Brain microvascular endothelial cell (primary cell): Measurements from ENCODE around the gene FAS.

Source experiments
- DNase-seq: peaks from one replicate; pipeline ENCODE4 v3.0.0-alpha.2; 2020
- H3K27ac ChIP-seq: fragments of 250-450 bp; sonication (Bioruptor Pico); 2 replicates; pipeline ENCODE4 v1.5.1; 2020; ENCODE audit warnings: mild to moderate bottlenecking, moderate library complexity
- H3K27me3 ChIP-seq: fragments of 250-450 bp; sonication (Bioruptor Pico); replicated peaks from 2 replicates; pipeline ENCODE4 v1.5.1; 2020; ENCODE audit warnings: mild to moderate bottlenecking
- H3K36me3 ChIP-seq: fragments of 250-450 bp; sonication (Bioruptor Pico); replicated peaks from 2 replicates; pipeline ENCODE4 v1.5.1; 2020; ENCODE audit warnings: mild to moderate bottlenecking
- H3K4me3 ChIP-seq: 2 replicates; pipeline ENCODE4 v1.5.1; 2011; ENCODE audit warnings: low read depth, mild to moderate bottlenecking, control low read depth, low read length, moderate library complexity
- CTCF ChIP-seq: IDR thresholded peaks from 2 replicates; pipeline ENCODE4 v1.5.1; 2011; ENCODE audit warnings: low read depth, mild to moderate bottlenecking, moderate library complexity, low read length, control low read depth, inconsistent platforms; ENCODE audit errors: missing control alignments
- in situ Hi-C: cut with HindIII; loops from 2 replicates; pipeline ENCODE4 v1.10.0; 2017; ENCODE audit warnings: low sequenced_read_pairs, low pct_ligation_motif_present

FAS gene

GRCh38 chr10:88974012-88974411, 16.6 kb upstream of the FAS start:
- no peak overlapping the region for H3K4me3 ChIP-seq
- no peak for TF ChIP-seq CTCF
- H3K36me3 ChIP-seq, result no peaks in the 10 kb centered on the region
- H3K27me3 ChIP-seq, result no peaks in the 10 kb centered on the region
- no peak for DNase-seq
- H3K27ac ChIP-seq, result no peak overlapping the region
- in situ Hi-C loops, result no loop called here

DNA sequence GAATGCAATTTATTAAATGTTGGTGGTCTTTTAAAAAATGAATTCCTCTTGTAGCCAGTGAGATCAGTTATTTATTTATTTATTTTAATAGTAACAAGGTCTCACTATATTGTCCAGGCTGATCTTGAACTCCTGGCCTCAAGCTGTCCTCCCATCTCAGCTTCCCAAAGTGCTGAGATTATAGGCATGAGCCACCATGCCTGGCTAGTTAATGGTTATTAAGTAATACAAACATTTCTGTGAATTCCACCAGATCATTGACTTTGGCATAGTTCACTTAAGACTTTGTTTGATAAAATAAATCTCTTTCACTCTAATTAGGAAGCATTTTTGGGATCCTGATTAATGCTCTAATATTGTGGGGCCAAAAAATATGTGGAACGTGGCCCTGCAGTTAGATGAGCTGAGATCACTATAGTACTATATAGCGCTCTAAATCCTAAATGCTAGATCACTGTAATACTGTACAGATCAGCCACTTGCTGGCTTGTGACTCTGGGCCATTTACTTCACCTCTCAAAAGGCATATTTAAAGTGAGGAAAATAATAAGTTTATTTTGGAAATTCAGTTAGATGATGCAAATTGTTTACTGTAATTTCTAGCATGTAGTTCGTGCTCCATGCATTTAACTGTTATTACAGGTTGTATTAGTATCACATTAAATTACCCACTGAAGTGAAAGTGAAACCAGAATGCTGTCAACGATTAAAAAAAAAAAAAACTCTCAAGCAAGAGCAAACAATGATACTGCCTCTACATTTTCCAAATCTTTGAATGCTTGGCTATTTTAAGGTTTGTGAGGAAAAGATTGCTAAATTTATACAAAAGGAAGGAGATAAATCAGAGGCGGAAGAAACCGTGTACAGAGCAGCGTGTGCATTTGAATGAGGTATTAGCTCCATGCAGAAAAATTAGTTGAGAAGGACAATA, 15.9 kb upstream of the FAS start:
- in situ Hi-C loops, result no loop called here
- H3K4me3 ChIP-seq, result peak overlapping the region; percentile 42
- H3K27me3 ChIP-seq, result no peaks in the 10 kb centered on the region
- no peaks in the 10 kb centered on the region for H3K36me3 ChIP-seq
- peak overlapping the region; percentile 62 for H3K27ac ChIP-seq
- no peak for DNase-seq
- no peak for TF ChIP-seq CTCF

- Histone ChIP-seq H3K27me3 (no peaks in the 10 kb centered on the region), H3K4me3 (peak overlapping the region; percentile 42), H3K27ac (peak overlapping the region; percentile 62), H3K36me3 (no peaks in the 10 kb centered on the region)
- in situ Hi-C loops, result no loop called here
- DNase-seq, result no peak
- TF ChIP-seq CTCF, result no peak
These were observed 15.2 kb upstream of the FAS start for GRCh38 chr10:88975377-88975720.

GRCh38 chr10:88978463-88978862, 12.1 kb upstream of the FAS start:
- DNase-seq, result no peak
- in situ Hi-C loops, result no loop called here
- no peak for TF ChIP-seq CTCF

DNA sequence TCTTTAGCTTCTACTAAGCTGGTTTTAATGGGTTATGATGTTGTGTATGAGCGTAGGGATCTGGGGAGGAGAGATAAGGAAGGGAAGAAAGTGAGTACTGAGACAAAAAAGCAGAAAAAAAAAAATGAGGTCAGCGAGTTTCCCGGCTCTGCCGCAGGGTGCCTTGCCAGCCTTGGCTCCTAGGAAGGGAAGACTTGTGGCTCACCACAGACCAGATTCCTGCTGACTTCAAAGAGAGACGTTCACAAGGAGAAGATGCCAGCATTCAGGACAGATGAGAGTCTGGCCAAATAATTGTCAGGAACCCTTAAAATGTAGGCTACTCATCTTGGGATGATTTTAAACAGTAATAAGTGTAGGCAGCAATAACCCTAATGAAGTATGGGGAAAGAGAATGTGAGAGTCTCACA, 11.4 kb upstream of the FAS start:
- no peak for TF ChIP-seq CTCF
- Histone ChIP-seq H3K27me3 (no peaks in the 10 kb centered on the region), H3K27ac (no peak overlapping the region), H3K36me3 (no peaks in the 10 kb centered on the region), H3K4me3 (no peak overlapping the region)
- DNase-seq, result peak; percentile 51
- in situ Hi-C loops, result no loop called here

More at GRCh38 chr10:88978463-88978862, 12.1 kb upstream of the FAS start:
- Histone ChIP-seq H3K27me3 (no peaks in the 10 kb centered on the region), H3K27ac (no peak overlapping the region), H3K4me3 (no peak overlapping the region), H3K36me3 (no peaks in the 10 kb centered on the region)
